ENCODE measurements around the gene CHN2.

GRCh38 chr7:29494350-29494749, 299.8 kb downstream of the CHN2 start:
- TF ChIP-seq POLR2A (IDR thresholded peaks at IDR 0.05) (no peak), POLR2AphosphoS5 (IDR thresholded peaks at IDR 0.05) (no peak)

Measured in upper lobe of left lung (tissue), 4 donors.